Neural cell (in vitro differentiated cells): ENCODE results near the gene DOCK2. TPM values are rescaled to one million over a fixed set of nuclear protein-coding genes. Genes with fewer than 3 reads are reported as not detected.

ENCODE experiments used
- H2AFZ ChIP-seq: fragments of 200-600, 300-800 bp; sonication (generic), shearing (Covaris generic); 2 replicates; pipeline ENCODE4 v1.6.0; 2014; ENCODE audit warnings: low read depth, mild to moderate bottlenecking, antibody characterized with exemption, low read length, moderate library complexity
- H3F3A ChIP-seq: fragments of 200-600 bp; shearing (Covaris generic); 2 replicates; pipeline ENCODE4 v1.6.1; 2016; ENCODE audit warnings: mild to moderate bottlenecking, moderate library complexity, mixed read lengths, antibody characterized with exemption, low read length; ENCODE audit not compliant: insufficient read depth, poor library complexity, severe bottlenecking
- H3K27ac ChIP-seq: fragments of 200-600, 300-800 bp; sonication (generic), shearing (Covaris generic); 2 replicates; pipeline ENCODE4 v1.5.1; 2014; ENCODE audit warnings: mild to moderate bottlenecking, low read length, moderate library complexity
- H3K27me3 ChIP-seq: fragments of 300-800, 200-600 bp; sonication (generic), shearing (Covaris generic); 2 replicates; pipeline ENCODE4 v1.6.0; 2014; ENCODE audit warnings: mild to moderate bottlenecking, low read depth, low read length, moderate library complexity; ENCODE audit not compliant: insufficient read depth
- H3K36me3 ChIP-seq: fragments of 300-800, 200-600 bp; sonication (generic), shearing (Covaris generic); 2 replicates; pipeline ENCODE4 v1.5.1; 2014; ENCODE audit warnings: mild to moderate bottlenecking, antibody characterized with exemption, low read length, moderate library complexity; ENCODE audit not compliant: insufficient read depth
- H3K4me2 ChIP-seq: fragments of 300-800, 200-600 bp; sonication (generic), shearing (Covaris generic); 2 replicates; pipeline ENCODE4 v1.6.0; 2014; ENCODE audit warnings: mild to moderate bottlenecking, low read length
- H3K4me3 ChIP-seq: fragments of 300-800, 200-600 bp; sonication (generic), shearing (Covaris generic); 2 replicates; pipeline ENCODE4 v1.5.1; 2014; ENCODE audit warnings: mild to moderate bottlenecking, low read length, moderate library complexity
- H3K79me2 ChIP-seq: fragments of 200-600 bp; shearing (Covaris generic); replicated peaks from 2 replicates; pipeline ENCODE4 v1.6.0; 2014; ENCODE audit warnings: mild to moderate bottlenecking, low read length, moderate library complexity; ENCODE audit not compliant: insufficient read depth
- H3K9ac ChIP-seq: fragments of 300-800, 200-600 bp; sonication (generic), shearing (Covaris generic); 2 replicates; pipeline ENCODE4 v1.6.1; 2016; ENCODE audit warnings: mild to moderate bottlenecking, low read length, mixed read lengths
- H3K9me2 ChIP-seq: fragments of 200-600 bp; shearing (Covaris generic); 2 replicates; pipeline ENCODE4 v1.6.1; 2016; ENCODE audit warnings: mild to moderate bottlenecking, low read length, mixed read lengths; ENCODE audit not compliant: insufficient read depth
- H3K9me3 ChIP-seq: fragments of 200-600, 300-800 bp; sonication (generic), shearing (Covaris generic); 2 replicates; pipeline ENCODE4 v1.6.1; 2016; ENCODE audit warnings: mild to moderate bottlenecking, mixed run types, low read length, moderate library complexity, mixed read lengths
- H4K20me1 ChIP-seq: fragments of 200-600 bp; shearing (Covaris generic); 2 replicates; pipeline ENCODE4 v1.6.1; 2016; ENCODE audit warnings: mild to moderate bottlenecking, mixed run types; ENCODE audit not compliant: insufficient read depth
- EP300 ChIP-seq: fragments of 450-650 bp; conservative IDR thresholded peaks from 2 replicates; pipeline ENCODE4 v1.6.1; 2014; ENCODE audit warnings: antibody characterized with exemption, mild to moderate bottlenecking, moderate library complexity; ENCODE audit not compliant: poor library complexity, severe bottlenecking
- EZH2 ChIP-seq: fragments of 200-600, 300-800 bp; shearing (Covaris generic), sonication (generic); IDR thresholded peaks from 2 replicates; pipeline ENCODE4 v1.6.1; 2014; ENCODE audit warnings: antibody characterized with exemption, low read length, borderline replicate concordance, mild to moderate bottlenecking; ENCODE audit not compliant: insufficient read depth, poor library complexity, severe bottlenecking
- MXI1 ChIP-seq: fragments of 450-650 bp; conservative IDR thresholded peaks from 2 replicates; pipeline ENCODE4 v1.6.1; 2014; ENCODE audit warnings: antibody characterized with exemption, mild to moderate bottlenecking; ENCODE audit not compliant: poor library complexity, severe bottlenecking
- POLR2AphosphoS5 ChIP-seq: IDR thresholded peaks from 2 replicates; pipeline ENCODE4 v1.6.1; 2012
- RAD21 ChIP-seq: fragments of 450-650 bp; conservative IDR thresholded peaks from 2 replicates; pipeline ENCODE4 v1.6.1; 2014; ENCODE audit warnings: antibody characterized with exemption, mild to moderate bottlenecking, moderate library complexity
- SMC3 ChIP-seq: fragments of 450-650 bp; conservative IDR thresholded peaks from 2 replicates; pipeline ENCODE4 v1.6.1; 2014; ENCODE audit warnings: antibody characterized with exemption, mild to moderate bottlenecking, moderate library complexity; ENCODE audit not compliant: poor library complexity
- TAF1 ChIP-seq: IDR thresholded peaks from 2 replicates; pipeline ENCODE4 v1.6.1; 2012; ENCODE audit warnings: low read depth
- polyA plus RNA-seq: library from polyadenylated mRNA; depleted of rRNA; stranded (reverse); fragments of >200 nt; gene quantifications from 2 replicates; pipeline ENCODE4 v1.2.3, GENCODE V29; 2014
- TF ChIP-seq, protein P1 (sequence below): IDR thresholded peaks from 2 replicates; pipeline ENCODE4 v1.6.1; 2012; ENCODE audit warnings: borderline replicate concordance

DOCK2 gene
- polyA plus RNA-seq, 1 donor from 2014 or later, result 0.15 TPM

DNA sequence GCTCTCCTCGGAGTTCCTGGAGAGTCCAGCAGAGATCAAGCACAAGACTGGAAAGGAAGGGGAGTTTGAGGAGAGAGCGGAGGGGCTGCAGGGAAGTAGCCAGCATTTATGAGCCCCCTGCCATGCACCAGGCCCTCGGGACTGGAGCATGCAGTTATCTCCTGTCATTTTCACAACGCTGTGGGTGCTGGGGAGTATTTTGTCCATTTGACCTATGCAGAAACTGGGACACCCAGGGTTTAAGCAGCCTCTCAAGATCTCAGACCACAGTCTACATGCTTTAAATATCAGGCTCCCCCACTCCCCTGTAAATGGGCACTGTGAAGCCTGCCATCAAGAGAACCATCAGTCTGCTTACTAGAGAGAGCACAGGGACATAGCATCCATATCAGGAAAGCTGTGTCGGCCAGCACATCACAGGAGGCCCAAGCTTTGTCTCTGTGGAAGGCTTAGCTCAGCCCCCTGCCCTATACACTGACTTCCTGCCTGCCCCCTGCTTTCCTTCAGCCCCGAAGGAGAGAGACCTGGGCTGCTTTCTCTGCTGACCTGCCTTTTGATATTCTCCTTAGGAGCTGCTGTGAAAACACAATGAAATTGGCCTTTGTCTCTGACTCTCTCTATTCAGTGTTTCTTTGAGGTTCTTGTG is 475.9 kb downstream of the DOCK2 start:
- H3K79me2 ChIP-seq, result no peaks in the 10 kb centered on the region
- TF ChIP-seq, protein P1, sequence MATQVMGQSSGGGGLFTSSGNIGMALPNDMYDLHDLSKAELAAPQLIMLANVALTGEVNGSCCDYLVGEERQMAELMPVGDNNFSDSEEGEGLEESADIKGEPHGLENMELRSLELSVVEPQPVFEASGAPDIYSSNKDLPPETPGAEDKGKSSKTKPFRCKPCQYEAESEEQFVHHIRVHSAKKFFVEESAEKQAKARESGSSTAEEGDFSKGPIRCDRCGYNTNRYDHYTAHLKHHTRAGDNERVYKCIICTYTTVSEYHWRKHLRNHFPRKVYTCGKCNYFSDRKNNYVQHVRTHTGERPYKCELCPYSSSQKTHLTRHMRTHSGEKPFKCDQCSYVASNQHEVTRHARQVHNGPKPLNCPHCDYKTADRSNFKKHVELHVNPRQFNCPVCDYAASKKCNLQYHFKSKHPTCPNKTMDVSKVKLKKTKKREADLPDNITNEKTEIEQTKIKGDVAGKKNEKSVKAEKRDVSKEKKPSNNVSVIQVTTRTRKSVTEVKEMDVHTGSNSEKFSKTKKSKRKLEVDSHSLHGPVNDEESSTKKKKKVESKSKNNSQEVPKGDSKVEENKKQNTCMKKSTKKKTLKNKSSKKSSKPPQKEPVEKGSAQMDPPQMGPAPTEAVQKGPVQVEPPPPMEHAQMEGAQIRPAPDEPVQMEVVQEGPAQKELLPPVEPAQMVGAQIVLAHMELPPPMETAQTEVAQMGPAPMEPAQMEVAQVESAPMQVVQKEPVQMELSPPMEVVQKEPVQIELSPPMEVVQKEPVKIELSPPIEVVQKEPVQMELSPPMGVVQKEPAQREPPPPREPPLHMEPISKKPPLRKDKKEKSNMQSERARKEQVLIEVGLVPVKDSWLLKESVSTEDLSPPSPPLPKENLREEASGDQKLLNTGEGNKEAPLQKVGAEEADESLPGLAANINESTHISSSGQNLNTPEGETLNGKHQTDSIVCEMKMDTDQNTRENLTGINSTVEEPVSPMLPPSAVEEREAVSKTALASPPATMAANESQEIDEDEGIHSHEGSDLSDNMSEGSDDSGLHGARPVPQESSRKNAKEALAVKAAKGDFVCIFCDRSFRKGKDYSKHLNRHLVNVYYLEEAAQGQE, result no peak
- H3F3A ChIP-seq, result no peaks in the 10 kb centered on the region
- H3K36me3 ChIP-seq, result no peaks in the 10 kb centered on the region
- H3K9ac ChIP-seq, result no peak overlapping the region
- H3K4me3 ChIP-seq, result no peak overlapping the region
- H4K20me1 ChIP-seq, result no peaks in the 10 kb centered on the region
- H2AFZ ChIP-seq, result no peak overlapping the region
- no peak overlapping the region for H3K4me2 ChIP-seq
- no peak overlapping the region for H3K27ac ChIP-seq
- H3K27me3 ChIP-seq, result no peaks in the 10 kb centered on the region
- H3K9me2 ChIP-seq, result no peaks in the 10 kb centered on the region
- no peaks in the 10 kb centered on the region for H3K9me3 ChIP-seq

DNA sequence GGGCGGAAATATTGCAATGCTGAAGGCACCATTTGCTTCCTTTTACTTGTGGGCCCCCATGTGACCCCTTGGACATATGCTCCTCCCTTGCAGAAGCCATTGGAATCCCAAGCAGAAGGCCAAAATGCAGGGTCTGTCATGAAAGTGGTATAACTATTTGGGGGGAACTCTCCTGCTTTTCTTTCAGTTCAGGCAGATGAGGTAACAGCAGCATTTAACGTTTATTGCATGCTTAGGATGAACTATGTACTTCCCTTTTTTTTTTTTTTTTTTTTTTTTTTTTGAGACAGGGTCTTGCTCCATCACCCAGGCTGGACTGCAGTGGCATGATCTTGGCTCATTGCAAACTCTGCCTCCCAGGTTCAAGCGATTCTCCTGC is 476.4 kb downstream of the DOCK2 start:
- Histone ChIP-seq H3K36me3 (no peaks in the 10 kb centered on the region), H3K9me2 (no peaks in the 10 kb centered on the region), H3F3A (no peaks in the 10 kb centered on the region), H3K27ac (no peak overlapping the region), H4K20me1 (no peaks in the 10 kb centered on the region), H3K9me3 (no peaks in the 10 kb centered on the region), H3K4me2 (no peak overlapping the region), H3K27me3 (no peaks in the 10 kb centered on the region), H3K79me2 (no peaks in the 10 kb centered on the region), H3K9ac (no peak overlapping the region), H2AFZ (no peak overlapping the region), H3K4me3 (no peak overlapping the region)
- TF ChIP-seq TAF1, result no peak
- TF ChIP-seq MXI1, result no peak
- TF ChIP-seq, protein P1, result no peak
- TF ChIP-seq EP300, result no peak
- TF ChIP-seq RAD21, result no peak
- no peak for TF ChIP-seq SMC3
- no peak for TF ChIP-seq EZH2
- no peak for TF ChIP-seq POLR2AphosphoS5
